Measurements from ENCODE around the gene PPP2R1B.
A peak's percentile ranks its signal among the peaks of the same experiment; 100 is the strongest.
"Not testable (repeated sequence)": the region's sequence is repeated elsewhere in the genome, so short reads cannot be mapped to it uniquely, and the experiment has no call there.

The PPP2R1B gene

DNA sequence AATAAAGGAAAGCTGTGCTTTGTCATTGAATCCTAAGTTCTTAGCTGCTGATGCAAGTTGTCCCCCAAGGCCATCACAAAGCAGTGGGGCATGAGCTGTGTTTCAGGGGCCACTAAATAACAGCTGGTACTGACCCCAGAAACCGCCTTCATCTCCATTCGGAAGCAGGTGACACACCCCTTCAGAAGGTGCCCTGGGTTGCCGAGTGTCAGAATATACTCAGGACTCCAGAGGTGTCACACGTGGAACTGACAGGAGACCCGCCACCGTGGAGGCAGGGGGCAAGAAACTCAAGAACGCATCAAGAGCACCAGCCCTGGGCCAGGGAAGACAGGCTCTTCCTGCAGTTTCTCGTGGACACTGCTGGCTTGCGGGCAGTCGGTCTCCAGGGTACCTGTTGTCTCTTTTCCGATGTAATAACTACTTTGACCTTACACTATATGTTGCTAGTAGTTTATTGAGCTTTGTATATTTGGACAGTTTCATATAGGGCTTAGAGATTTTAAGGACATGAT lies 41.5 kb downstream of the PPP2R1B start:
- no peak for DNase-seq (ENCODE audit: low read depth)

- no peak for DNase-seq (ENCODE audit: low read depth)
These were observed 42.6 kb downstream of the PPP2R1B start for GRCh38 chr11:111723595-111723994.

GRCh38 chr11:111722501-111722900 lies 43.7 kb downstream of the PPP2R1B start:
- no peak for DNase-seq (ENCODE audit: low read depth)

- DNase-seq (ENCODE audit: low read depth): no peak
These were observed 45.2 kb downstream of the PPP2R1B start for GRCh38 chr11:111720801-111721494.

DNA sequence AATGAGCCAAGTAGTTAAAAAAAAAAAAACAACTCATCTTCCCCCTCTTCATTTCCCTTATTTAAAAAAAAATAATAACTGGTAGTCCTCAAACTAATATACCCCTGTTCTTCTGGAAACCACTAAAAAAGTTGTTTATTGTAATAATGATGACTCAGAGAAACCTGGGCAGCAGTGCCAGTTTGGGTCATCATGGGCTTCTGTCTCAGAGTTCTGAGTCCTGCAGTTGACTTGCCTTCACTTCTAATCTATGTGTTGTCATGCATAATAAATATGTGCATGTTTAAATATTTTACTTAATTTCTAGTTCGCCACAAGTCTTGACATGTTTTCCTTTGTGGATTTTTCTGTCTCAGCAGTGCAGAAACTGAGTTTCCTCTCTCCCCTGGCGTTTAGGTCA lies 46.8 kb downstream of the PPP2R1B start:
- no peak for DNase-seq (ENCODE audit: low read depth)

GRCh38 chr11:111718859-111719258 lies 47.3 kb downstream of the PPP2R1B start:
- DNase-seq (ENCODE audit: low read depth): no peak

GRCh38 chr11:111718436-111718835 lies 47.8 kb downstream of the PPP2R1B start:
- DNase-seq (ENCODE audit: low read depth): peak; percentile 53

- not testable (repeated sequence) for DNase-seq (ENCODE audit: low read depth)
These were observed 48.5 kb downstream of the PPP2R1B start for GRCh38 chr11:111717660-111718059.

GRCh38 chr11:111715142-111715816 lies 50.9 kb downstream of the PPP2R1B start:
- DNase-seq (ENCODE audit: low read depth): no peak

- no peak for DNase-seq (ENCODE audit: low read depth)
These were observed 51.7 kb downstream of the PPP2R1B start for GRCh38 chr11:111714522-111714921.

GRCh38 chr11:111707691-111708067 lies 58.5 kb downstream of the PPP2R1B start:
- no peak for DNase-seq (ENCODE audit: low read depth)

- no peak for DNase-seq (ENCODE audit: low read depth)
These were observed 59.0 kb downstream of the PPP2R1B start for GRCh38 chr11:111707039-111707690.

DNA sequence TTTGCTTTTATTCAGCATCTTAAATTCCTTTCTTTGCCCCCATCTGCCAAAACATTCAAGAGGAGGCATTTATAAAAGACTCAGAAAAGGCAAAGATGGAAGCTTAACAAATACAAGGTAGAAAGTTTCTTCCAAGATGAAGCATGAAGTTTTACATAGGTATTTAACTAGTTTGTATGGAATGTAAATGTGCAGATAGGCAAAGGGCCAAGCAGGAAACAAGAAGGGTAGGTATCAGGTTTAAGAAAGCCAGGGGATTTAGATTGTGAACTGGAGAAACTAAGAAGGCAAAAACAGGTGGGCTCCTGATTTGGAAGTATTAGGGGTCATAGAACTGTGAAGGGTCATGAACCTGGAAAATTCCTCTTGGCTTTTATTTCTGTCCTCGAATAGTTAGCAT lies 62.6 kb downstream of the PPP2R1B start:
- DNase-seq (ENCODE audit: low read depth): no peak

- no peak for DNase-seq (ENCODE audit: low read depth)
These were observed 63.6 kb downstream of the PPP2R1B start for GRCh38 chr11:111702623-111703022.

DNA sequence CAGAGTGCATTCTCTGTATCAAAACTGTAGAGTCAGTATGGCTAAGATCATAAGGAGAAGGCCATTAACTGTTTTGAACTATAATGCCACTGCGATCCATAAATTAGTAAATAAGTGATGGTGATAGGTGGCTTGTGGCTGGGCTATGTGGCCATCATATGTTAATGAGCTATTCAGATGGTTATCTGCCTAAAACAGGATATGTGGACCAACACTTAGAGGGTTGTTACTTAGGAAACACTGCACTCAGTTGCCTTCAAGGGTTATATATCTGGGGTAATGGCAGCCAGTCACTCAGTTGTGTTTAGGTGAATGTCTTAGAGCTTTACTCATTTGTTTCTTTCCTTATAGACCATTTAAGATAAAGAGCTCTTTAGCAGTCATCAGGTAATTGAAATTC lies 66.0 kb downstream of the PPP2R1B start:
- no peak for DNase-seq (ENCODE audit: low read depth)

DNA sequence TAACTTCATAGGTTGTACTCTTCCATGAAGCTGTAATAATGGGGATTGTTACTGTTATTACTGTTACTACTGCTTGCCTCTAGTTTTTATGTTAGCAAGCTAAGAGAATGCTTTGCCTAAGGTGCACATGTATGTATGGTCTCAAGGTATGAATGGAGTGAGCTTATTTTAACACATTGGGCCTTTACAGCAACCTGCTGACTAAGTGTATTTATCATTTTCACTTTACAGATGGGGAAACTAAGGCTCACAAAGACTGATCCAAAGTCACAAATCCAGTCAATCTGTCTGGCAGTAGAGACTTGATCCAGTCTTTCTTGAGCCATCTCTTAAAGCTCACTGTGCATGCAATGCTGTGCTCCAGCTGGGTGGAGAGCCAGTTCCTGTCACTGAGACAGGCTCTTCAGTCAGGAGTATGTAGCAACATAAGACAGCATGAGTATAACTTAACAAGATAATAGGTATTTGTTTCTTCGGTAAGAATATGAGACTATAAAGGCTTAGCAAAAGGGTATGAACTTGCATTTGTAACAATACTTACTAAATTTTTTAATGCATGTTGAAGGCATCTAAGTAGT lies 66.5 kb downstream of the PPP2R1B start:
- no peak for DNase-seq (ENCODE audit: low read depth)

- no peak for DNase-seq (ENCODE audit: low read depth)
These were observed 67.2 kb downstream of the PPP2R1B start for GRCh38 chr11:111698852-111699559.

GRCh38 chr11:111697933-111698371 lies 68.2 kb downstream of the PPP2R1B start:
- no peak for DNase-seq (ENCODE audit: low read depth)

DNA sequence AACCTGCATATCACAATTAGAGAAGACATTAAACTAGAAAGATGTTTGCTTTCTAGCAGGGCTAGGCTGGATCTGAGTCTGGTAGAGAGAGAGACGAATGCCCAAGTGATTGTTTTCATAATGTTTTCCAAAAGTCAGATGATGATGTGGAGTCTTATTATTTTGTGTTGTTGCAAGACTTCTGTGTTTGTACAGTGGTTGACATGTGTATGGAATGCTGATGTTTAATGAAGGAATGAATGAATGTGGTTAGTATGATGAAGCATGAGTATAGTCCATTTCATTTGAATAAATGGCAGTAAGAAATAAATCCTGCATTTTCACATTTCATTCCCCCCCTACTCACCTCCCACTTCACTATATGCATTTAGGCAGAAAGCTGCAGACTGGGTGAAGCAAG lies 69.6 kb downstream of the PPP2R1B start:
- no peak for DNase-seq (ENCODE audit: low read depth)

DNA sequence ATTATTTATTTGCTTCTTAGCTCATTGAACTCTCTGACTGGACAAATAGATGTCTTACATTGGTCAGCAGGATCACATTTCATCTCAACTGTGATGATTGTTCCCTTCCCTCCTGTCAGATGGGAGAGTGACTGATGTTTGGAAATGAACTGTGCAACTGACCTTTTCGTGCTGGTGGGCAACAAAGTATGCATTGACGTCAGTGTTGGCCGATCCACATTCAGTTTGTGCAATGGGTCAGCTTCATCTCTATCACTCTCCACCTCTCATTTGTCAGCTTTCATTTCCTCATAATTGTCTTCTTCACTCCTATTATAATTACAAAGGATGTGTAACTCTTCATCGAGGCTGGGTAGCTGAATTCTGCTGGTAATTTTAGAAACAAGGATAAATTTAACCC lies 71.3 kb downstream of the PPP2R1B start:
- DNase-seq (ENCODE audit: low read depth): peak; percentile 71

DNA sequence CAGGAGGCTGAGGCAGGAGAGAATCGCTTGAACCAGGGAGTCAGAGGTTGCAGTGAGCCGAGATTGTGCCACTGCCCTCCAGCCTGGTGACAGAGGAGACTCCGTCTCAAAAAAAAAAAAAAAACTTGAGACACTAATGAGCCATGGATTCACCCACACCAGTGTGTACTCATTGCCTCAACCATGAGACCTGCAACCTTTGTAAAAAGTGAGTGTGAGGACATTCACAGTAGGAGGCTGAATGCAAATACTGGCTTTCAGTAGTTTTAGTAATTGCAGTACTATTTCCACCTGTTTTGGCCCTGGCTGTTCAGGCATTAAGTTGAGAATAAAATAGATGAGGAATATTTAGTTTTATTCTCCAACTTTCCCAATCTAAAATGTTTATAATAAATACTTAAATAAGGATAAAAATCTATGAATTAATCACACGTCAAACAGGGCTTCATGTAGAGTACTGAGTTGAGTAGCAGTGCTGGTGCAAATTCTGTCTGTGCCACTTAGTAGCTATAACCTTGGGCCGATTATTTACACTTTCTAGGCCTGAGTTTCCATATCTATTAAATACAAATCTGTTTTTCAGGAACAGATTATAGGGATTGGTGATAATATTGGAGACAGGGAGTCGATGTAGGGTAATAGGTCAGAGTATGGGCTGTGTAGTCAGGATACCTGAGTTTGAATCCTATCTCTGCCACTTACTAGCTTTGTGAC lies 72.8 kb downstream of the PPP2R1B start:
- no peak for DNase-seq (ENCODE audit: low read depth)
